GM19193 (cell line): ENCODE measurements around the gene ALX4.

ENCODE experiments used
- POLR2A ChIP-seq: IDR thresholded peaks from 4 replicates; pipeline ENCODE4 v1.6.1; 2011; ENCODE audit not compliant: insufficient read depth, insufficient read length; ENCODE audit errors: extremely low read depth

The ALX4 gene

GRCh38 chr11:44309478-44310205, at the start of gene ALX4:
Gene ALX4 (minus strand): TSS chr11:44310139. CDS start chr11:44310062, 77 bp downstream.
- no peak for TF ChIP-seq POLR2A

GRCh38 chr11:44359162-44359561, 49.2 kb upstream of the ALX4 start:
- TF ChIP-seq POLR2A: no peak

- no peak for TF ChIP-seq POLR2A
Measured at GRCh38 chr11:44358713-44359112, 48.8 kb upstream of the ALX4 start.

GRCh38 chr11:44357711-44358110, 47.8 kb upstream of the ALX4 start:
- TF ChIP-seq POLR2A: no peak

GRCh38 chr11:44356351-44356750, 46.4 kb upstream of the ALX4 start:
- no peak for TF ChIP-seq POLR2A

- no peak for TF ChIP-seq POLR2A
Measured at GRCh38 chr11:44351898-44352498, 42.1 kb upstream of the ALX4 start.

- TF ChIP-seq POLR2A: no peak
Measured at GRCh38 chr11:44351006-44351660, 41.2 kb upstream of the ALX4 start.

- TF ChIP-seq POLR2A: no peak
Measured at GRCh38 chr11:44349328-44349727, 39.4 kb upstream of the ALX4 start.

GRCh38 chr11:44348721-44349120, 38.8 kb upstream of the ALX4 start:
- TF ChIP-seq POLR2A: no peak

GRCh38 chr11:44348114-44348513, 38.2 kb upstream of the ALX4 start:
- no peak for TF ChIP-seq POLR2A

GRCh38 chr11:44347538-44347937, 37.6 kb upstream of the ALX4 start:
- TF ChIP-seq POLR2A: no peak

GRCh38 chr11:44346983-44347382, 37.0 kb upstream of the ALX4 start:
- no peak for TF ChIP-seq POLR2A

- no peak for TF ChIP-seq POLR2A
Measured at GRCh38 chr11:44345781-44346180, 35.8 kb upstream of the ALX4 start.

GRCh38 chr11:44344921-44345320, 35.0 kb upstream of the ALX4 start:
- no peak for TF ChIP-seq POLR2A

GRCh38 chr11:44344423-44344820, 34.5 kb upstream of the ALX4 start:
- TF ChIP-seq POLR2A: no peak
